ENCODE measurements around the gene ARL15.
"Not testable (repeated sequence)": the region's sequence is repeated elsewhere in the genome, so short reads cannot be mapped to it uniquely, and the experiment has no call there.

The ARL15 gene

DNA sequence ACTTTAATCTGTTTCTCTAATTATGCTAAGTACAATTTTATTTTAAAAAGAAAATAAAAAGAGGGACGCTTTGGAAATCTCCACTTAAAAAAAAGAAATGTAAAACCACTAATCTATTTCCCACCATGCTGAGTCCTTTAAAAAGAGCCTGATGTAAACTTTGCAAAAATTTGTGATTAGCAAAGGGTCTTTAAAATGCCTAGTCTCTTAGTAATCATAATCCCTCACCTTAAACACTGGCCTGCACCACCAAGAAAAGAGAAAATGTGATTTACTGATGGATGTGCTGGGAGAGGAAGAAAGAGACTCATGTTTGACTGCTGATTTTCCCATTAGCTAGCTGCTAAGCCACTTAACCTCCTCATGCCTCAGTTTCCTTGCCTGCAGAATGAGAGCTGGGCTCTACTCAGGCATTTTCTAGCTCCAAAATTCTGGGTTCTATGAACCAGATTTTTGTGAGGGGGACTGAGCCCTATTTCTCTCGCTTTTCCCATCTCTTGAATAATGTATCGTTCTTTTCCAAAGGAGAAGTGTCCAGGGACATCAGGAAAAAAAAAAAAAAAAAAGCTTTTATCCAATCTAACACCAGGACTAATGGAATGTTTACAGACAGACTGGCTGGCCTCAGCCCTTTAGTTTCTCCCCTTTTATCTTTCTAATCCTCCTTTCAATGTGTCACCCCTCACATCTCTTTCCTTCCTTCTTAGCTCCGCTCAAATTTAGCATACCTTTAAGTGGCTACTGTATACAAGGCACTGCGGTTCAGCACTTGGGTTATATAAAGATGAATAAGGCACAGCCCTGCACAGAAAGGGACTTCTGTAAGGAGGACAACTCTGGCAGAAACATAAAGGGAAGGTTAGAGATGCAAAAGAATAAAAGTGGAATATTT, 312.4 kb downstream of the ARL15 start:
- no peak for DNase-seq (ENCODE audit: low read depth in 2 of 2, low spot score in 1 of 2)

DNA sequence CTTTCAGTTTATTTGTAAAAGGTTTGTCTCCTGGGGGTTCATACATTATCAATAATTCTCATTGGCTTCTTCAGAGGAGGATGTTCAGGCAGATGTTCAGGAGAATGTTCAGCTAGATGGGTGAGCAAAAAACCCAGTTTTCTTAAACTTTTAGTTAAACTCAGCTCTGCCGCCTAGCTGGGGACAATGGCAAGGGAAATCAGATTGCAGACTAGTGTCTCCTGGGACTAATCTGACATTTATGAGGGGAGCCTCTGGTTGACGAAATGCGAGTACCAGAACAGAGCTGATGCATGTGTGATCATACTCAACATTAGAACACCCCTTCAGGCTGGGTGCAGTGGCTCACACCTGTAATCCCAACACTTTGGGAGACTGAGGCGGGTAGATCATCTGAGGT, 314.4 kb downstream of the ARL15 start:
- no peak for DNase-seq (ENCODE audit: low read depth in 2 of 2, low spot score in 1 of 2)

GRCh38 chr5:53994148-53994547, 316.2 kb downstream of the ARL15 start:
- no peak for DNase-seq (ENCODE audit: low read depth in 2 of 2, low spot score in 1 of 2)

GRCh38 chr5:53991942-53992341, 318.4 kb downstream of the ARL15 start:
- no peak for DNase-seq (ENCODE audit: low read depth in 2 of 2, low spot score in 1 of 2)

DNA sequence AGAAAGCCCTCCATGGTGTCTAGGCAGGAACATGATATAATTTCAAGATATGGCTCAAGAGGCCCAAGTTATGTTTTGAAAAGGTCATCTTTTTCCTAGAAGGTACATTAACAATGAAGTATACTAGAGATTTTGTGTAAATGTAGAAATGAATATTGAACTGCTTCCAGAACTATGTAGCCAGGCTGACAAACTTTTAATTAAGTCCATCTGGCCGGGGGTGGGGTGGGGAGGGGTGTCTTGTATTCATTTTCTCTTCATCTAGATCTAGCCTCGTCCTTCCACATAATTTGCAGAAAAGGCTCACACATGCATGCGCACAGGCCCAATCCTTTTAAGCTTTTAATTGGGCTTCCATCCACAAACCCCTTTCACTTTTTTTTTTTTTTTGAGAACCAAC, 323.3 kb downstream of the ARL15 start:
- DNase-seq (ENCODE audit: low read depth in 2 of 2, low spot score in 1 of 2) = no peak

DNA sequence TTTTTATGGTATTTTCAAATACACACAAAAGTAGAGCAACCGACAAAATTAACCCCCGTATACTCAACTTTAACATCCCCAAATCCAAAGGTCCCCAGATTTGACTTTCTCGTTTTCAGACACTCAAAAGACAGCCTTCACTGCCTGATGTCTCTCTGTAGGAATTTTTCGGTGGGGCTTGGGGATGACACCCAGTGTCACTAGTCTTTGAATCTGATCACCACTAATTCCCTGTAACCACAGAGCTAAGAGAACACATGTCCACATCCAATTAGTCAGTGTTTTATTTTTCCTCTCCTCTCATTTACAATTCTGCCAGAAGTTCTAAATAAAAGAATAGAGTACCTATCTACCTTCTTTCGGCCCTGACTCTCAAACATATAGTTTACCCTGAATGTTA, 324.6 kb downstream of the ARL15 start:
- no peak for DNase-seq (ENCODE audit: low read depth in 2 of 2, low spot score in 1 of 2)

DNA sequence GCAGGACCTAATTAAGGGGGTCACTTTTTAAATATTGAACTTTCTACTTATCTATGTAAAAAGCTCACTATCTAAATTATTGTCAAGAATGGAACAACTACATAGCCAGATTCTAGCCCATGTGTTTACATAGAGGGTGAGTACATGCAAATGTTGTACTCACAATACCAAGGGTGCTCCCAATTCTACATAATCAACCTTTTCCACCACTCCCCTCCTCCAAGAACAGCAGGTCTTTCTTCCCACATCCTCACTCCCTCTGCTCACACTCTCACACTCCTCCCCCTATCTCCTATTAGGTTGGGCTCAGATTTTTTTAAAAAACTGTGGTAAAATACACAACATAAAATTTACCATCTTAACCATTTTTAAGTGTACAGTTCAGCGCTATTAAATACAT, 325.4 kb downstream of the ARL15 start:
- no peak for DNase-seq (ENCODE audit: low read depth in 2 of 2, low spot score in 1 of 2)

GRCh38 chr5:53983568-53984460, 326.6 kb downstream of the ARL15 start:
- DNase-seq (ENCODE audit: low read depth in 2 of 2, low spot score in 1 of 2) = no peak

- not testable (repeated sequence) for DNase-seq (ENCODE audit: low read depth in 2 of 2, low spot score in 1 of 2)
These were observed 328.1 kb downstream of the ARL15 start for GRCh38 chr5:53982319-53982718.

- no peak for DNase-seq (ENCODE audit: low read depth in 2 of 2, low spot score in 1 of 2)
These were observed 330.3 kb downstream of the ARL15 start for GRCh38 chr5:53980061-53980460.

- no peak for DNase-seq (ENCODE audit: low read depth in 2 of 2, low spot score in 1 of 2)
These were observed 336.4 kb downstream of the ARL15 start for GRCh38 chr5:53974021-53974420.

DNA sequence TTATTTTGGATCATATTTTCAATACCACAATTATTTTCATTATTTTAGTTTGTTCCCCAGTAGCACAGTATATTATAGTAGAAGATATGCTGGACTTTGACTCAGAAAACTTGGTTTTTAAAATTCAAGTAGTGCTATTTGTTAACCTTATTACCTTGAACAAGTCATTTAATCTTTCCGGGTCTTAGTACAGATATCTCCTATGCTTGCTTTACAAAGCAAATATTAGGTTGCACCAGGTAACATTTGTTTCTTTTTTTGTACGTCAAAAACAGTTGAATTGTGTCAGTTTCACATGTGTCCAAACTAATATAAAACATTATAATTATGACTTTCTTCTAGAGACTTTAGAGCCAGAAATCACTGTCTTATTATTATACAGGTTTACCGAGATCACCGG, 338.1 kb downstream of the ARL15 start:
- no peak for DNase-seq (ENCODE audit: low read depth in 2 of 2, low spot score in 1 of 2)

DNA sequence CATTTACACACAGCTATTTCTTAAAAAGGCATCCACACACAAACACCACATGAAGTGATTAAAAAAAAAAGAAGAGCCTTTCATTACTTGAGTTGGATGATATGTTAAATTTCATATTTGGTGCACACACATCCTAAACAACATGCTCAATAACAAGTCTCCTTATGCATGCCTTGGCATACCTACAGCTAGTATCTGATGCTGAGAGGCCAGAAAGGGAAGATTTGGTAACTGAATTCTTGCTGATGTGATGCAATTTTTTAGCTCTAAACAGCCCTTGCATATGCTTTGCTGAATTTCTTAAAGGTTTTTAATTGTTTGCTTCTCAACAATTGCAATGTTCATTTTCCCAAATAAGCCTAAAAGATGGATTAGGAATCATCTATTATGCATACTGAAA, 338.8 kb downstream of the ARL15 start:
- DNase-seq (ENCODE audit: low read depth in 2 of 2, low spot score in 1 of 2) = no peak

- no peak for DNase-seq (ENCODE audit: low read depth in 2 of 2, low spot score in 1 of 2)
These were observed 339.2 kb downstream of the ARL15 start for GRCh38 chr5:53971131-53971530.

- no peak for DNase-seq (ENCODE audit: low read depth in 2 of 2, low spot score in 1 of 2)
These were observed 339.9 kb downstream of the ARL15 start for GRCh38 chr5:53970475-53970874.

DNA sequence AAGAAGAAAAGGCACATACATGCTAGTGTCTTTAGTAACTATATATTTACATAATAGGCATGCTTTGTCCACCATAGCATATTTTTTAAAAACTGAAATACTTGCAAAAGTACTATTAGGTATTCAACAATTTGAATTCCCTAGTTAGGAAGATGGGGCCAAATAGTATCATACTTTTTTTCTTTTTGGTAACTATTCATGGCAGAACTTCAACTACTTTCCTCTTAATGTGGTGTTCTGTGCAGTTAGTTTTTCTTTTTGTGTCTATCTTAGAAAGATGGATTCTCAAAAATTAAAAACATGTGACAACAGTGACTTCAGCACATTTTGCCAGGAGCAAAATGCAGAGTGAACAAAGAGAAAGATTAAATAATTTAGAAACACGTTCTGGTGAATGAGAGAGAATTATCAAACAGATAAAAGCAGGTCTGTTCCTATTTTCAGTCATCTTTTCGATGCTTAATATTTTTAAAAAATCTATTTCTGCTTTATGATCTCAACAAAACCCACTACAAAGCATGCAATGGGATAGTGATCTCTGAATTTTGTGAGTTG, 341.1 kb downstream of the ARL15 start:
- no peak for DNase-seq (ENCODE audit: low read depth in 2 of 2, low spot score in 1 of 2)

GRCh38 chr5:53965459-53965858, 344.9 kb downstream of the ARL15 start:
- DNase-seq (ENCODE audit: low read depth in 2 of 2, low spot score in 1 of 2) = no peak

DNA sequence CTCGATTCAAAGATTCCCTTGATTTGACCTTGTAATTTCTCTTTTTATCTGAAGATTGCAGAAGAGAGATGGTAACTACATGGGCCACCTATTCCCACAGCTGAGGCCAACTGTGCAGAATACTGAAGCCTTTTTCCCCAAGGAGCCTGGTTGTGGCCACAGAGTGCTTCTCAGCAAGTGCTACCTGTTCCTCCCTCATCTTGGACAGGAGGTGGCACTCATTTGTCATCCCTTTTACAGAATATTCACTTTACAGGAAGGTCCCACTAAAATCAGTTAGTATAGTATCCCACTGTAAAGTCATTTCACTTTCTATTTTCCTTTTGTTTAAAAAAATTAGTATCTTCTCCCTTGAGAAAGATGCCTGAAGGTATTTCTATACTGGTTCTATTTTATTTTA, 346.4 kb downstream of the ARL15 start:
- DNase-seq (ENCODE audit: low read depth in 2 of 2, low spot score in 1 of 2) = no peak

DNA sequence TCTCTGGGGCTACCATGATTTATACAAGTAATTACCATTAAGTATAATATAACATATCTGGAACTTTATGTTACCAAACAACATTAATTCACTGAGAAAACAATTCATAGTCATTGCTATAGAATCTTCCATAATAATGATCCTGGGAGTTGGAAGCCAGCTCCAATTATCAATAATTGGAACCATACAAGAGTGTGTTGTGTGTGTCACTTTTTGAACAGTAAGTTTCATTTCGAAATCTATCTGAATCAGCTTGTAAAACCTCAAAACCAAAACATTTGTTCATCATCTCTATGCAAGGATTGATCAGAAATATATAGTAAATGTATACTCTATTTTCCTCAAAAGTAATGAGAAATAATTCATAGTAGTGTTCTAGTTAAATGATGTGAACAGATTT, 348.1 kb downstream of the ARL15 start:
- no peak for DNase-seq (ENCODE audit: low read depth in 2 of 2, low spot score in 1 of 2)

DNA sequence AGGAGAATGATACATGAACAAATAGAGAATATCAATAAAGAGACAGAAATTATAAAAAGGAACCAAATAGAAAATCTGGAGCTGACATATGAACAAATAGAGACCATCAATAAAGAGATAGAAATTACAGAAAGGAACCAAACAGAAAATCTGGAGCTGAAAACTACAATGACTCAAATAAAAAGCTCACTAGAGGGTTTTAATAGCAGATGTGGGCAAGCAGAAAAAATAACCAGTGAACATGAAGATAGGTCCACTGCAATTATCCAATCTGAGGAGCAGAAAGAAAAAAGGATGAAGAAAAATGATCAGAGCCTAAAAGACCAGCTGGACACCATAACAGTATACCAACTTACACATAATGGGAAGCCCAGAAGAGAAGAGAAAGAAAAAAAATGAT, 353.7 kb downstream of the ARL15 start:
- no peak for DNase-seq (ENCODE audit: low read depth in 2 of 2, low spot score in 1 of 2)

- DNase-seq (ENCODE audit: low read depth in 2 of 2, low spot score in 1 of 2) = no peak
These were observed 354.2 kb downstream of the ARL15 start for GRCh38 chr5:53956196-53956595.

DNA sequence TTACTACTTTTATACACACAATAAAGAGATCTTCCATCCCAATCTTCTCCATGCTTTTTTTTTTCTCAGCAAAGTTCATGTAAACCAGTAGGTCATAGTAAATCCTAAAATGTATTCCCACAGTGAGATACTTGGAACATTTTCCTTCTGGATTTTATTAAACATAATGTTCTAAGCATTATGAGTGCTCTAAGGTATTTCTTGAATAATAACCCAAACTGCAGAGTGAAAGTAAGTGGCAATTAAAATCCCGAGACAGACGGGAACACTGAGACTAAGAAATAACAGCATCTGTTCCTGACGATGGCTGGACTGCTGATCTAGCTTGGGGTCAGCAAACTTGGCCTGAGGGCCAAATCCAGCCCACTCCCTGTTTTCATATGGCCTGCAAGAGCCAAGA, 359.8 kb downstream of the ARL15 start:
- no peak for DNase-seq (ENCODE audit: low read depth in 2 of 2, low spot score in 1 of 2)
